Urinary bladder (tissue), 4 donors: ENCODE measurements around the gene RC3H2. TPM values are rescaled to one million over a fixed set of nuclear protein-coding genes. Genes with fewer than 3 reads are reported as not detected.

Source experiments
- DNase-seq: peaks from one replicate; pipeline ENCODE4 v3.0.0-alpha.2; 2015; ENCODE audit errors: extremely low spot score
- H3K27ac ChIP-seq: one replicate; pipeline ENCODE4 v1.5.1; 2013; ENCODE audit warnings: low read depth, mild to moderate bottlenecking, moderate library complexity
- H3K36me3 ChIP-seq: one replicate; pipeline ENCODE4 v1.6.1; 2013; ENCODE audit warnings: mild to moderate bottlenecking, moderate library complexity; ENCODE audit not compliant: insufficient read depth
- H3K4me1 ChIP-seq: one replicate; pipeline ENCODE4 v1.6.1; 2013; ENCODE audit warnings: mild to moderate bottlenecking, moderate library complexity; ENCODE audit not compliant: insufficient read depth
- H3K4me3 ChIP-seq: one replicate; pipeline ENCODE4 v1.5.1; 2013; ENCODE audit warnings: low read depth, low read length
- WGBS: extraction: QIAGEN DNeasy Blood & Tissue Kit; methylation state at CpG from one replicate; pipeline ENCODE4 v1.1.7; 2013; 5-methylcytosine and 5-hydroxymethylcytosine counted together
- polyA plus RNA-seq: library from polyadenylated mRNA; stranded (reverse); fragments of 200-250 nt; gene quantifications from one replicate; pipeline ENCODE4 v1.2.3, GENCODE V29; 2013
- total RNA-seq: library from RNA; depleted of rRNA; stranded (reverse); fragments of >200 nt; gene quantifications from one replicate; pipeline ENCODE4 v1.2.3, GENCODE V29; 2014
- donor health status: healthy with polysubstance abuse.
- donor health status: healthy.

The RC3H2 gene
- total RNA-seq (65.6 TPM), polyA plus RNA-seq (14.5 TPM)

DNA sequence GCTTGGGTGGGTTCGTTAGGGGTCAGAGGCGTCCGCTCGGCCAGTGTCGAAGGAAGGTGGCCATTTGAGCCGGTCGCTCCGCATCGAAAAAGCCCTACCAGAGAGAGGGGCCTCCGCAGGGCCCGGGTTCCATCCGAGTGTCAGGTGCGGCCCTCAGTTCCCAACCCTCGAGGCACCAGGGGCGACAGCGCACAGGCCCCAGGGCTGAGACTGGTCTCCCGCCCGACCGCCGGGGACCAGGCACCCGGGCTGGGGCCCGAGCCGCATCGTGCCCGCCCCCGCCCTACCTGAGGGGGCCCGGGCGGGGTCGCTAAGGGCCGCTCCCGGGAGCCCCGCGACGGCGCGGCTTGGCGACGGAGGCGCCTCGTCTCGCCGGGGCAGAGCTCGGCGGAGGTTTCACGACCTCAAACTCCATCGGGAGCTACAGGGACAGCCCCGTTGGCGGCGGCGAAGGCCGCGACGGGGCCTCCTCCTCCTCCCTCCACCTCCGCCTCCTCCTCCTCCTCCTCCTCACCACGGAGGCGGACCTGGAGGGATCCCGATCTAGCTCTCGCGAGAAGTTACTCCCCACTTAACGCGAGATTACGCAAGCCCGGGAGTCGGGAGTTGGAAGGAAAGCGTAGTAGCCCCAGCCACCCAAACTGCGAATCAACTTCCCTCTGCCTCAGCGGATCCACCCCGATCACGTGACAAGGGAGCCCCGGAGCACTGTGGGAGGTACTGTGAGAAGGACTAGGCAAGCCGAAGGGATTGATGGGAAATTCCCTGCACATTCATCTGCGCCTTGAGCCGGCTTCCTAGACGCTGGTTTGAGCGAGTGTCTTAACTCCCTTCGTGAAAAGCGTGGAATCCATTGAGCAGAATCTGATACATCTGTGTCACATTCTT, at the start of gene RC3H2:
Gene RC3H2 (minus strand): TSS at position 537 of the 888 bp plus-strand sequence. CDS start 7,850 bp downstream, outside the sequence.
- Histone ChIP-seq H3K4me3 (peak within 1 kb of the TSS; percentile 74), H3K27ac (peak within 1 kb of the TSS; percentile 89), H3K36me3 (no peaks in the 10 kb centered on the region), H3K4me1 (peaks cover 2% of the 10 kb centered on the region)
- WGBS: under 1% methylated on average over 76 of the region's 77 CpGs
- DNase-seq: peak; percentile 100

DNA sequence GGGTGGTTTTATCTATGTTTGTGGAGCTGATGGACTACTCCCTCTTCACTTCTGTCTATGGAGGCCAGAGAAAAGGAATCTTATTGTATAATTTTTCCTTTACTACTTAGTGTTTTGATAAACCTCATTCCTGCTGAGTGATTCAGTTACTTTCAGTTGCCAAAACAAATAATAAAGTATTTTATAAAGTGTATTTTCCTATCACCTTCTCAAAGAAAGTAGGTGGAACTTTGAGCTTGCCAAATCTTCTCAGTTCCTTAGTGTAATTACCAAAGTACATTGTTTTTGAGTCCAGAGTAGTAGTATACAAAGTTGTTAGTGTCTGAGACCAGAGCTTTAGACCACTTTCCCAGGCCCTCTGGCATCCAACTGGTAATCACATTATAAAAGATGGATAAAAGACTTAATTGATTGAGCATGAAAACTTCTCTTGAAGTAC, 49.1 kb upstream of the RC3H2 start:
- Histone ChIP-seq H3K4me3 (no peak overlapping the region), H3K27ac (no peak overlapping the region), H3K4me1 (no peaks in the 10 kb centered on the region), H3K36me3 (no peaks in the 10 kb centered on the region)
- DNase-seq: no peak

DNA sequence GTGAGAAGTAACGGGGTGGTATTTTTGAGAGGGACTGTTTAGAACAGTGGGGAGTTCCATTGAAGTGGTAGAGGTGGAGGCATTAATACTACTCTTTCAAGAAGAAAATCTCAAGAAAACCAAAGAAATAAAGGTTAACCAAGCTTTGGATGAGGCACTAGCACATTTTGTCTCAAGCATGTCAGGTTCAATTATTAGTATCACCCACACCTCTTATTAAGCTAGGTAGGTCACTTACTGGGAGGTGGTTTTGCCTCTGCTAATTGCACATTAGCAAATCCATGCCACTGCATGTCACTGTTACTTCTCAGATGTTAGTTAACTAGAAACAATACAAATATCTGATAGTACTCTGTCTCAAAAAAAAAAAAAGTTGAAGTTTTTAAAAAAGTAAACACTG, 45.9 kb upstream of the RC3H2 start:
- no peaks in the 10 kb centered on the region for H3K36me3 ChIP-seq
- no peak for DNase-seq
- no peak overlapping the region for H3K27ac ChIP-seq
- WGBS: 95% methylated on average over 1 of the region's 1 CpG
- no peaks in the 10 kb centered on the region for H3K4me1 ChIP-seq
- no peak overlapping the region for H3K4me3 ChIP-seq

DNA sequence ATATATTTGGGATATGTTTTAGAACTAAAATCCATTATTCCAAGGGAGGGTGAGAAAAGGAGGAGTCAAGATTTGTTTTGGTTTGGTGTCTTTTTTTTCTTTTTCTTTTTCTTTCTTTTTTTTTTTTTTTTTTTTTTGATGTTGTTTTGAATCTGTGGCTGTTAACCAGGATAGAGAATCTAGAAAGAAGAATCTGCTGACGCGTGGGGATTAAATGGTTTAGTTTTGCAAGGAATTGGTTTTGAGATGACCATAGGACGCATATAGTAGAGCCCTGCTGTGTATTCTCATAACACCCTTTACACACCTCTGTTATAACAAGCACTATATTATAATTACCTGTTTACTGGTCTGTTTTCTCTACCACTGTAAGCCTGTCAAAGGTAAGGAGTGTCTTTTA, 45.1 kb upstream of the RC3H2 start:
- DNase-seq: no peak
- 67% methylated on average over 3 of the region's 3 CpGs for WGBS
- H3K36me3 ChIP-seq: no peaks in the 10 kb centered on the region
- no peak overlapping the region for H3K27ac ChIP-seq
- no peak overlapping the region for H3K4me3 ChIP-seq
- H3K4me1 ChIP-seq: no peaks in the 10 kb centered on the region

DNA sequence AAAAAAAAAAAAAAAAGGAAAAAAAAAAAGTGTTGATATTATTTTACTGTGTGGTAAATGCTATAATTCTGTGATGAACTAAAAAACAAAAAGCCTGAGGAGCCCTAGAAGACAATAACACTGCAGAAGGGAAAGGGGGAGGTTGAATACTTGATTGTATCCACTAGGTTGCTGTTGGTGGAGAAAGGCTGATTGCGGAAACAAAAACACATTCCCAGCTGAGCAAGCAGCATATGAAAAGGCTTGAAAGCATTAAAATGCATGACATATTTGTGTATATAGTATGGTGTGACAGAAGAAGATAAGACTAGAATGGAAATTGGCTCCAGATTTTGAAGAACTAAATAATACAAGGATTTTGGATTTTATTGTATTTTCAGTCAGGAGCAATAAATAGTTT, 44.5 kb upstream of the RC3H2 start:
- Histone ChIP-seq H3K4me1 (no peaks in the 10 kb centered on the region), H3K4me3 (no peak overlapping the region), H3K27ac (no peak overlapping the region), H3K36me3 (no peaks in the 10 kb centered on the region)
- DNase-seq: no peak
- 66% methylated on average over 1 of the region's 1 CpG for WGBS

- Histone ChIP-seq H3K36me3 (no peaks in the 10 kb centered on the region), H3K4me1 (no peaks in the 10 kb centered on the region), H3K27ac (no peak overlapping the region), H3K4me3 (no peak overlapping the region)
- DNase-seq: no peak
- 91% methylated on average over 3 of the region's 3 CpGs for WGBS
Observed at GRCh38 chr9:122948313-122948712, 43.2 kb upstream of the RC3H2 start.

GRCh38 chr9:122946461-122947005, 41.4 kb upstream of the RC3H2 start:
- no peaks in the 10 kb centered on the region for H3K4me1 ChIP-seq
- 66% methylated on average over 1 of the region's 1 CpG for WGBS
- no peak for DNase-seq
- H3K27ac ChIP-seq: no peak overlapping the region
- H3K36me3 ChIP-seq: no peaks in the 10 kb centered on the region
- H3K4me3 ChIP-seq: no peak overlapping the region

DNA sequence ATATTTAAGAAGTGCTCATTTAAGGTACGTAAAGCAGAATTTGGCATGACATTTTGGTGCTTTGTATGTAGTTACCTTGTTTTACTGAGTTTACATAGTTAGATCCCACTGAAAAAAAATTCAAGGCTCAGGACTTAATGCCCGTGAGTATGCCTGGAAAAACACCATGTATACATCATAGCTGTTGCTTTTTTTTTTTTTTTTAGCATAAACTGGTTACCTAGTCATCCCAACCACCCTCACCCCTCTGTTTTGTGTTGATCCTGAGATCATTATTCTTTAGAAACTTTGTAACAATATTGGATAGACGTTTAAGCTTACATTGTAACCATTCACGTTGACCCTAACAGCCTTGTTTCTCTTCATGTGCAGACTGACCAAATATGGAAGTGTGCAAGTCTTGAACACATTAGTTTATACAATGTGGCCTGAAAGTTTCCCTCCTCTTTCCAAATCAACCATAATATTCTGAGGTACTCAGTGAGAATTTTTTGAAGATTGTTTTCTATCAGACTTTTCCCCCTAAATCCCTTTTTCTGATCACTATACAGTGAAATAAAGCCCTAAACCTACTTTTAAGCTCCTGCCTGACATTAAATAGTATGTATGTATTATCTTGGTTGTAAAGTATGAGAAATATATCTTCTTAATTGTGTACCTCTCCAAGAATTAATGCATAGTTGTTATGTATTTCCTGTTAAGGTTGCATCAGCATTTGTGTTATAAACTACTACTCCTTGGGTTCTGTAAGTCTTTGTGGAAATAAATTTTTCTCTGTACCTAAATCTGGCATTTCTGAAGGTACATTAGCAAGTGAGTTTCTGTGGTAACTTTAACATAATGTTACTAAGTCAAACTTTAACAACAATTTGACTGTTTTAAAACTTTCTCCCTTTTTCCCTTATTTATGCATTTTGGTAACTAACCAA, 40.1 kb upstream of the RC3H2 start:
- no peak for DNase-seq
- 38% methylated on average over 4 of the region's 4 CpGs for WGBS
- no peaks in the 10 kb centered on the region for H3K36me3 ChIP-seq
- H3K27ac ChIP-seq: no peak overlapping the region
- no peak overlapping the region for H3K4me3 ChIP-seq
- no peaks in the 10 kb centered on the region for H3K4me1 ChIP-seq

DNA sequence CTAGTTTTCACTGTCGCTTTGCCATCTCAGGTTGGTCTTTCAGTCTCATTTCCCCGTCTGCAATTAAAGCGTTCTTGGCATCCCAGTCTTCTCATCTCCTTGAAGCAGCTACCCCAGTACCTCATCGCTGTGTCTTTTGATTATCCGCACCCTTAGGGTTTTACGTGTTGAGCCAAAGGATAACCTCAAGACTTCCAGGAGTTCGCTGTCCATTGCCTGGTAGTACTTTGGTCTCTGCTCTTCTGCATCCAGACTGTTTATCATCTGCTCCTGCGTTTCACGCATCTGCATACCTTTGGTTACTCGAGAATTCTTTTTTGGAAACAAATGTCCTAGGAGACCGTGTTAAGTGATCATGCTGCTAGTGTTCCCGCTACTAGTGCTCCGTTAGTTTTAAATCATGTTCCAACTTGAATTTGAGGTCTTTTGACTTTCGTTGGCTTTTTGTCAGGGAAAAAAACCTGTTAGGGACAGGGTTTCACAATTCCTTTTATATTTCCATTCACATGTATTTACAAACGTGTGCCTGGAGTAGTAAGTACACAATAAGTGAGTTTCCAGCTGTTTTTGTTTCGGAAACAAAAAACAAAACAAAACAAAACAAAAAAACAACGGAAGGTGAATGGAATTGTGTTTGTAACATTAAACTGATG, 36.5 kb upstream of the RC3H2 start:
- 7% methylated on average over 17 of the region's 17 CpGs for WGBS
- H3K4me1 ChIP-seq: no peaks in the 10 kb centered on the region
- peaks cover under 1% of the 10 kb centered on the region for H3K36me3 ChIP-seq
- H3K4me3 ChIP-seq: peak overlapping the region; percentile 82
- DNase-seq: no peak
- H3K27ac ChIP-seq: no peak overlapping the region

GRCh38 chr9:122940749-122941581, 35.8 kb upstream of the RC3H2 start, which contains the start of gene RABGAP1:
Gene RABGAP1, plus strand, starts transcription at chr9:122941020. Its CDS starts 16,040 bp downstream, at chr9:122957060.
- WGBS: under 1% methylated on average over 54 of the region's 54 CpGs
- Histone ChIP-seq H3K27ac (peak within 1 kb of the TSS; percentile 93), H3K36me3 (peaks cover 1% of the 10 kb centered on the region), H3K4me1 (no peaks in the 10 kb centered on the region), H3K4me3 (peak within 1 kb of the TSS; percentile 82)
- peak; percentile 95 for DNase-seq

DNA sequence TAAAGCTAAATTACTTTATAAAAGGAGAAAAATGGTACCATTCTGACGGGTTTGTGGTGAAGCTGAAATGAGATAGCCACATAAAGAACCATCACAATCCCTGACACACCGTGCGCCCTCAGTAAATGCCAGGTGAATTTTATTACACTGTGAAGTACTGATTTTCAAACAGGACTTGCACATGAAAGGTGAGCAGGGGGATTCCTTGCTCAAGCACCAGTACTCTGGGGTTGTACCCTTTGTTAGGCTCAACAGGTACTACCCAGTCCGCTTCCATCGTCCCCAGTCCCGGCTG, 35.2 kb upstream of the RC3H2 start:
- Histone ChIP-seq H3K36me3 (peaks cover 1% of the 10 kb centered on the region), H3K4me3 (no peak overlapping the region), H3K4me1 (no peaks in the 10 kb centered on the region), H3K27ac (no peak overlapping the region)
- DNase-seq: no peak
- WGBS: 28% methylated on average over 6 of the region's 6 CpGs

- no peak overlapping the region for H3K27ac ChIP-seq
- peaks cover 1% of the 10 kb centered on the region for H3K36me3 ChIP-seq
- no peak for DNase-seq
- WGBS: 91% methylated on average over 4 of the region's 4 CpGs
- no peak overlapping the region for H3K4me3 ChIP-seq
- H3K4me1 ChIP-seq: no peaks in the 10 kb centered on the region
Observed at GRCh38 chr9:122939601-122940000, 34.4 kb upstream of the RC3H2 start.
